Activated CD8-positive, alpha-beta memory T cell treated with anti-CD3 and anti-CD28 coated beads, Interleukin-2, amount 50 U/mL, for 1 hour (primary cell): ENCODE data around the gene CLEC4F.
A peak's percentile ranks its signal among the peaks of the same experiment; 100 is the strongest.

Experiments
- DNase-seq: peaks from one replicate; pipeline ENCODE4 v3.0.0-alpha.2; 2020; ENCODE audit errors: extremely low read depth

Gene CLEC4F

GRCh38 chr2:70820499-70820898, at the start of gene CLEC4F:
Gene CLEC4F, minus strand, starts transcription at chr2:70820599. Its CDS starts 76 bp downstream, at chr2:70820523.
- no peak for DNase-seq

GRCh38 chr2:70868970-70869369, 48.6 kb upstream of the CLEC4F start:
- DNase-seq, result no peak

GRCh38 chr2:70861777-70862625, 41.6 kb upstream of the CLEC4F start:
- peak; percentile 34 for DNase-seq

GRCh38 chr2:70855667-70856066, 35.3 kb upstream of the CLEC4F start:
- no peak for DNase-seq

- no peak for DNase-seq
Observed at GRCh38 chr2:70854411-70854810, 34.0 kb upstream of the CLEC4F start.

- no peak for DNase-seq
Observed at GRCh38 chr2:70852824-70853223, 32.4 kb upstream of the CLEC4F start.

- peak; percentile 8 for DNase-seq
Observed at GRCh38 chr2:70851704-70852103, 31.3 kb upstream of the CLEC4F start.

GRCh38 chr2:70850925-70851324, 30.5 kb upstream of the CLEC4F start:
- no peak for DNase-seq

GRCh38 chr2:70842401-70842800, 22.0 kb upstream of the CLEC4F start:
- DNase-seq, result no peak

- no peak for DNase-seq
Observed at GRCh38 chr2:70837980-70838925, 17.9 kb upstream of the CLEC4F start.

GRCh38 chr2:70835643-70836042, 15.2 kb upstream of the CLEC4F start, which contains the start of gene CD207:
Gene CD207, minus strand, starts transcription at chr2:70835816. Its CDS starts 40 bp downstream, at chr2:70835776.
- no peak for DNase-seq

GRCh38 chr2:70834881-70835280, 14.5 kb upstream of the CLEC4F start:
- DNase-seq, result no peak

GRCh38 chr2:70834106-70834505, 13.7 kb upstream of the CLEC4F start:
- DNase-seq, result no peak

- no peak for DNase-seq
Observed at GRCh38 chr2:70833246-70833645, 12.8 kb upstream of the CLEC4F start.

- DNase-seq, result no peak
Observed at GRCh38 chr2:70832386-70832785, 12.0 kb upstream of the CLEC4F start.

- no peak for DNase-seq
Observed at GRCh38 chr2:70831861-70832260, 11.5 kb upstream of the CLEC4F start.

- DNase-seq, result no peak
Observed at GRCh38 chr2:70830366-70830765, 10.0 kb upstream of the CLEC4F start.

- no peak for DNase-seq
Observed at GRCh38 chr2:70829916-70830315, 9.5 kb upstream of the CLEC4F start.

GRCh38 chr2:70828914-70829824, 8.8 kb upstream of the CLEC4F start:
- DNase-seq, result no peak

- no peak for DNase-seq
Observed at GRCh38 chr2:70828115-70828514, 7.7 kb upstream of the CLEC4F start.

GRCh38 chr2:70827388-70827787, 7.0 kb upstream of the CLEC4F start:
- no peak for DNase-seq
